HG03025 (cell line): ENCODE measurements around the gene PLXNA4.
A peak's percentile ranks its signal among the peaks of the same experiment; 100 is the strongest.

Experiments
- ATAC-seq: cut with Tn5 transposase; IDR thresholded peaks from one replicate; pipeline ENCODE4 v1.9.1; 2021; ENCODE audit warnings: mild to moderate bottlenecking, moderate library complexity; ENCODE audit not compliant: unreplicated experiment, low FRiP score

The PLXNA4 gene

GRCh38 chr7:132336797-132337196 lies 239.5 kb downstream of the PLXNA4 start:
- no peak for ATAC-seq

- no peak for ATAC-seq
Observed at GRCh38 chr7:132333301-132333700, 243.0 kb downstream of the PLXNA4 start.

GRCh38 chr7:132328760-132329159 lies 247.5 kb downstream of the PLXNA4 start:
- no peak for ATAC-seq

- ATAC-seq: no peak
Observed at GRCh38 chr7:132328047-132328620, 248.1 kb downstream of the PLXNA4 start.

- no peak for ATAC-seq
Observed at GRCh38 chr7:132326878-132327589, 249.2 kb downstream of the PLXNA4 start.

GRCh38 chr7:132322970-132323369 lies 253.3 kb downstream of the PLXNA4 start:
- no peak for ATAC-seq

- ATAC-seq: no peak
Observed at GRCh38 chr7:132321387-132321786, 254.9 kb downstream of the PLXNA4 start.

- no peak for ATAC-seq
Observed at GRCh38 chr7:132319481-132319880, 256.8 kb downstream of the PLXNA4 start.

- peak; percentile 80 for ATAC-seq
Observed at GRCh38 chr7:132318352-132319318, 257.6 kb downstream of the PLXNA4 start.

GRCh38 chr7:132317701-132318351 lies 258.4 kb downstream of the PLXNA4 start:
- ATAC-seq: no peak

GRCh38 chr7:132312531-132313055 lies 263.7 kb downstream of the PLXNA4 start:
- ATAC-seq: no peak

- ATAC-seq: no peak
Observed at GRCh38 chr7:132311733-132312132, 264.5 kb downstream of the PLXNA4 start.

- ATAC-seq: no peak
Observed at GRCh38 chr7:132309102-132309805, 267.0 kb downstream of the PLXNA4 start.

GRCh38 chr7:132307465-132307864 lies 268.8 kb downstream of the PLXNA4 start:
- ATAC-seq: no peak

GRCh38 chr7:132300599-132301277 lies 275.5 kb downstream of the PLXNA4 start:
- no peak for ATAC-seq

- no peak for ATAC-seq
Observed at GRCh38 chr7:132298790-132299189, 277.5 kb downstream of the PLXNA4 start.

- no peak for ATAC-seq
Observed at GRCh38 chr7:132296820-132297219, 279.4 kb downstream of the PLXNA4 start.

- no peak for ATAC-seq
Observed at GRCh38 chr7:132295175-132295574, 281.1 kb downstream of the PLXNA4 start.

- ATAC-seq: no peak
Observed at GRCh38 chr7:132292803-132293202, 283.5 kb downstream of the PLXNA4 start.
